Left lung (tissue), 10 donors: ENCODE measurements around the gene ZBTB17. TPM values are rescaled to one million over a fixed set of nuclear protein-coding genes. Genes with fewer than 3 reads are reported as not detected.
A peak's percentile ranks its signal among the peaks of the same experiment; 100 is the strongest.
"Not testable (repeated sequence)": the region's sequence is repeated elsewhere in the genome, so short reads cannot be mapped to it uniquely, and the experiment has no call there.

ENCODE experiments used
- ATAC-seq: fragments of 200-7000 bp; cut with Tn5 transposase; one replicate; pipeline ENCODE4 v1.9.1; 2020; ENCODE audit warnings: moderate library complexity
- DNase-seq, 4 donors: peaks; one replicate each; pipeline ENCODE4 v3.0.0-alpha.2; 2013 to 2020
- H3K27ac ChIP-seq, 2 donors: fragments of 200-600 bp; sonication (generic) in 1 of 2; one replicate each; pipeline versions ENCODE4 v1.5.0 to v1.8.0; 2020 to 2021
- H3K27me3 ChIP-seq, 2 donors: fragments of 200-600 bp; sonication (generic) in 1 of 2; one replicate each; pipeline versions ENCODE4 v1.5.0 to v1.8.0; 2020 to 2021
- H3K36me3 ChIP-seq, 2 donors: fragments of 200-600 bp; sonication (generic) in 1 of 2; one replicate each; pipeline versions ENCODE4 v1.5.0 to v1.8.0; 2020 to 2021
- H3K4me1 ChIP-seq, 2 donors: fragments of 200-600 bp; one replicate each; pipeline ENCODE4 v1.8.0; 2021
- H3K4me3 ChIP-seq, 2 donors: fragments of 200-600 bp; sonication (generic) in 1 of 2; one replicate each; pipeline versions ENCODE4 v1.5.0 to v1.8.0; 2020 to 2021; ENCODE audit warnings: mild to moderate bottlenecking in 1 of 2
- H3K9me3 ChIP-seq, 2 donors: fragments of 200-600 bp; sonication (generic) in 1 of 2; one replicate each; pipeline versions ENCODE4 v1.5.0 to v1.8.0; 2020 to 2021
- CTCF ChIP-seq, 2 donors: fragments of 200-600 bp; sonication (generic) in 1 of 2; IDR thresholded peaks; one replicate each; pipeline versions ENCODE4 v1.5.0 to v1.8.0; 2021; ENCODE audit warnings: antibody characterized with exemption in 2 of 2
- intact Hi-C, 2 donors: fragments of 100-400 bp; cut with DNase I; formaldehyde crosslinking; loops; one replicate each; pipeline versions ENCODE4 v1.11.2 to v1.14.2; 2022
- polyA plus RNA-seq, 6 donors: library from polyadenylated mRNA; unstranded; fragments of 120-200 nt; gene quantifications; one replicate each; pipeline ENCODE4 v1.2.1, GENCODE V29; 2013; ENCODE audit not compliant: insufficient read length in 6 of 6
- total RNA-seq, 2 donors: library from RNA; stranded (reverse); fragmentation: NEBNext Ultra II Directional; extraction: Animal tissue kit (Norgen Biotek cat#: 25700); gene quantifications; one replicate each; pipeline ENCODE4 v1.2.1, GENCODE V29; 2021
- donor health status: DM: no; HTN: yes; CAD: no.
- donor health status: DM: no; HTN: no; CAD: no.

ZBTB17 gene
- total and polyA plus RNA-seq, 8 donors: 27.4 to 46.5 (median 33.1) TPM

- intact Hi-C loops: no loop called here
- no peaks in the 10 kb centered on the region for H3K27me3 ChIP-seq
- H3K4me1 ChIP-seq: peaks cover 14 to 44% of the 10 kb centered on the region in 2 donors
- no peak overlapping the region for H3K4me3 ChIP-seq
- peaks cover 0 to 10% of the 10 kb centered on the region in 2 donors for H3K36me3 ChIP-seq
- H3K9me3 ChIP-seq: no peaks in the 10 kb centered on the region
- no peak overlapping the region for H3K27ac ChIP-seq
- TF ChIP-seq CTCF (IDR thresholded peaks at IDR 0.05): no peak
- no peak for ATAC-seq
- no peak for DNase-seq
Observed at GRCh38 chr1:15895233-15895632, 80.7 kb downstream of the ZBTB17 start.

- H3K9me3 ChIP-seq, H3K27me3 ChIP-seq, H3K4me3 ChIP-seq, H3K36me3 ChIP-seq, DNase-seq, intact Hi-C loops: not testable (repeated sequence)
- peaks cover 14 to 41% of the 10 kb centered on the region in 2 donors for H3K4me1 ChIP-seq
- H3K27ac ChIP-seq: peak overlapping the region; percentile 45 to 58
- ATAC-seq: peak; percentile 32
Observed at GRCh38 chr1:15892857-15893599, 82.9 kb downstream of the ZBTB17 start.

Other genes starting within 250 kb of the ZBTB17 start
- 1 to 10 TPM; 1.4 to 2.6 TPM for gene SLC25A34, start 239.8 kb downstream of the ZBTB17 start, total RNA-seq
- gene SLC25A34, start 239.8 kb downstream of the ZBTB17 start, polyA plus RNA-seq: 1 to 10 TPM; 3.4 to 6.2 (median 4.4) TPM
- gene TMEM82, start 233.6 kb downstream of the ZBTB17 start, total RNA-seq: not detected
- under 1 TPM in 2 of 6 donors, not detected in 4; 0.14 to 0.15 TPM for gene TMEM82, start 233.6 kb downstream of the ZBTB17 start, polyA plus RNA-seq
- 10 to 100 TPM; 52.3 to 57.1 TPM for gene FBLIM1, start 217.3 kb downstream of the ZBTB17 start, total RNA-seq
- 10 to 100 TPM; 57.3 to 90.0 (median 76.3) TPM for gene FBLIM1, start 217.3 kb downstream of the ZBTB17 start, polyA plus RNA-seq
- gene UQCRHL, start 168.5 kb downstream of the ZBTB17 start, total RNA-seq: 1 to 10 TPM; 1.2 TPM
- 1 to 10 TPM; 2.1 to 3.2 (median 2.5) TPM for gene UQCRHL, start 168.5 kb downstream of the ZBTB17 start, polyA plus RNA-seq
- gene SPEN, start 128.4 kb downstream of the ZBTB17 start, total RNA-seq: 10 to 100 TPM; 37.2 to 54.1 TPM
- 10 to 100 TPM; 61.4 to 71.4 (median 64.6) TPM for gene SPEN, start 128.4 kb downstream of the ZBTB17 start, polyA plus RNA-seq
- gene SRARP, start 28.1 kb upstream of the ZBTB17 start, total RNA-seq: not detected
- under 1 TPM in 4 of 6 donors, not detected in 2; 0.08 to 0.20 (median 0.10) TPM for gene SRARP, start 28.1 kb upstream of the ZBTB17 start, polyA plus RNA-seq
- 10 to 100 TPM in 1 of 2 donors, 1 to 10 TPM in 1; 4.2 to 22.1 TPM for gene HSPB7, start 41.9 kb upstream of the ZBTB17 start, total RNA-seq
- 1 to 10 TPM; 1.5 to 6.3 (median 2.9) TPM for gene HSPB7, start 41.9 kb upstream of the ZBTB17 start, polyA plus RNA-seq
- under 1 TPM; 0.12 to 0.39 TPM for gene CLCNKA, start 45.9 kb upstream of the ZBTB17 start, total RNA-seq
- gene CLCNKA, start 45.9 kb upstream of the ZBTB17 start, polyA plus RNA-seq: 1 to 10 TPM in 2 of 6 donors, under 1 TPM in 4; 0.48 to 1.4 (median 0.88) TPM
- gene CLCNKB, start 67.7 kb upstream of the ZBTB17 start, total RNA-seq: 1 to 10 TPM in 1 of 2 donors, not detected in 1; 1.1 TPM
- 1 to 10 TPM; 3.9 to 8.0 (median 5.2) TPM for gene CLCNKB, start 67.7 kb upstream of the ZBTB17 start, polyA plus RNA-seq
- gene FAM131C, start 97.5 kb upstream of the ZBTB17 start, total RNA-seq: not detected
- gene FAM131C, start 97.5 kb upstream of the ZBTB17 start, polyA plus RNA-seq: under 1 TPM in 4 of 6 donors, not detected in 2; 0.08 to 0.21 (median 0.17) TPM
- 10 to 100 TPM; 36.9 to 62.6 TPM for gene EPHA2, start 180.0 kb upstream of the ZBTB17 start, total RNA-seq
- gene EPHA2, start 180.0 kb upstream of the ZBTB17 start, polyA plus RNA-seq: 10 to 100 TPM; 12.6 to 38.3 (median 29.5) TPM
- gene ARHGEF19, start 236.6 kb upstream of the ZBTB17 start, total RNA-seq: 10 to 100 TPM; 10.4 to 13.1 TPM
- 10 to 100 TPM; 52.9 to 67.7 (median 59.6) TPM for gene ARHGEF19, start 236.6 kb upstream of the ZBTB17 start, polyA plus RNA-seq